22Rv1 (cell line): ENCODE results near the gene BZW1.

Experiments
- CTCF ChIP-seq: fragments of 450-650 bp; IDR thresholded peaks from 2 replicates; pipeline ENCODE4 v1.5.1; 2017; ENCODE audit warnings: mild to moderate bottlenecking
- ZFX ChIP-seq: fragments of 450-650 bp; IDR thresholded peaks from 2 replicates; pipeline ENCODE4 v1.6.1; 2017; ENCODE audit warnings: antibody characterized with exemption, borderline replicate concordance

GRCh38 chr2:200774920-200775319 lies 36.8 kb upstream of the BZW1 start:
- no peak for TF ChIP-seq ZFX
- TF ChIP-seq CTCF = no peak
